ENCODE data around the gene TPPP. TPM values are rescaled to one million over a fixed set of nuclear protein-coding genes. Genes with fewer than 3 reads are reported as not detected.
"Not testable (repeated sequence)": the region's sequence is repeated elsewhere in the genome, so short reads cannot be mapped to it uniquely, and the experiment has no call there.

Gene TPPP
- total RNA-seq, 1 donor from 2014 or later, result 5.4 TPM

GRCh38 chr5:628351-629205 is 64.6 kb downstream of the TPPP start:
- not testable (repeated sequence) for DNase-seq (ENCODE audit: low spot score)

DNA sequence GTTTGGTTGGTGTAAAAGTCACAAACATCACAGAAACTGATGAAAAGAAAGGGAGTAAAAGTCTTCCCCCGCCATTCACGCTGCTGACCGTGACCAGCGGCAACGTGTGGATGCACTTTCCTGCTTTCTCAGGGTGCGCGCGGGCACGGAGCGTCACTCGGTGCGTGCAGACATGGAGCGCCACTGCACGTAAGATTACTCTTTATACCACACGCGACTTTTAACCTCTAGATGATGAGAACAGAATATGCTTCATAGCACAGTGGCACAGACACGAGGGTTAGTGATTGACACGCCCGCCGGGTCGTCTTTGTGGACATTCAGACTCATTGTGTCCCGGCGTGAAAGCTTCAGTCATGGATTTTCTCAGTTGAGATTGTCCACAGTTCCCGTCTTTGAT is 65.3 kb downstream of the TPPP start:
- DNase-seq (ENCODE audit: low spot score), result no peak

- no peak for DNase-seq (ENCODE audit: low spot score)
Observed at GRCh38 chr5:626850-627249, 66.3 kb downstream of the TPPP start.

GRCh38 chr5:625516-625915 is 67.6 kb downstream of the TPPP start:
- DNase-seq (ENCODE audit: low spot score), result no peak

DNA sequence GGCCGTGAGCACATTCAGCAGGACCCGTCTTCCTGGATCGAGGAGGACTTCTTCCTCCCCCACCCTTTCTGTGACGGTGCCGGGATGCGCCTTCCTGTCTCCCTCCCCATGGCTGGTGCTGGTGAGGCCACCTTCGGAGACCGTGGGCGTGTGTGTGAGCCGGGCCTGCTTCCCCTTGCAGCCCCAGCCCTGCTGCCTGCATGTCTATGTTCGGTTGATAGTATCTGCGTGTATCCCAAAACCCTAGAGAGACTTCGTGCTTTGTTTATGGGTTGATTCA is 68.3 kb downstream of the TPPP start:
- DNase-seq (ENCODE audit: low spot score), result no peak

- DNase-seq (ENCODE audit: low spot score), result no peak
Observed at GRCh38 chr5:624118-624950, 68.8 kb downstream of the TPPP start.

DNA sequence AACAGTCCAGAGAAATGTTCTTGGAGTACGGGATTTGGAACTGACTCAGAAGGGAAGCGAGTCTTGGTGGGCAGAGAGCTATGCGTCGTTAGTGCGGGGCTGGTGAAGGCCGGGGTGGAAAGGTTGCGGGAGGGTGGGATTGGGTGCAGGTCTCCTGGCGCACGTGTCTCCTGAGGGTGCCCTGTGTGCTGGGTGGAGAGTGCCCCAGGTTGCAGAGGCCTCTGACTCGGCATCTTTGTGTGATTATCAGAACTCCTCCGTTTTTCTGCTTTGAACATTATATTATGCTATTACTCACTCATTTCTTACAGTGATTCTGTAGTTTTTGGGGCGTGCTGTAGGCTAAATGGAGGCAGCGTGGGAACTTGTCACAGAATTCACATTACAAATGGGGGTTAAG is 69.6 kb downstream of the TPPP start:
- no peak for DNase-seq (ENCODE audit: low spot score)

- DNase-seq (ENCODE audit: low spot score), result no peak
Observed at GRCh38 chr5:622946-623522, 70.1 kb downstream of the TPPP start.

- no peak for DNase-seq (ENCODE audit: low spot score)
Observed at GRCh38 chr5:622359-622758, 70.8 kb downstream of the TPPP start.

- DNase-seq (ENCODE audit: low spot score), result peak; percentile 64
Observed at GRCh38 chr5:621341-621761, 71.8 kb downstream of the TPPP start.

- DNase-seq (ENCODE audit: low spot score), result peak; percentile 55
Observed at GRCh38 chr5:620586-621180, 72.5 kb downstream of the TPPP start.

DNA sequence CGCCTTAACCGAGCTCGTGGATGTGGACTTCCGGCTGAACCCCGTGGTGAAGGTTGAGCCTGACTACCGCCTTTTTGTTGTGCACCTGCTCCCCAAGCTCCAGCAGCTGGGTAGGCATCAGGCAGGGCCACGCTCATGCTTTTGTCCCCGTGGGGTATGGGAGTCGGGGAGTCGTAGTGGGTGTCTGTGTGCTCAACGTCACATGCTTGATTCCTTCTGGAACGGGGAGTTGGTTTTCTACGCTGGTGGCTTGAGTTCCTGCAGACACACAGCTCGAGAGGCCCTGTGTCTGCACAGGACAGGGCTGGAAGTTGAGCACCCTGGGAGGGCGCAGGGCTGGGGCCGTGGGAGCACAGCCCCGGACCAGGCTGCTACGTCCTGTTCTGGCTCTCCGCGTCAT is 73.0 kb downstream of the TPPP start:
- DNase-seq (ENCODE audit: low spot score), result peak; percentile 69

GRCh38 chr5:619444-619843 is 73.7 kb downstream of the TPPP start:
- peak; percentile 75 for DNase-seq (ENCODE audit: low spot score)

GRCh38 chr5:618450-618849 is 74.7 kb downstream of the TPPP start:
- peak; percentile 79 for DNase-seq (ENCODE audit: low spot score)

GRCh38 chr5:617896-618295 is 75.3 kb downstream of the TPPP start:
- DNase-seq (ENCODE audit: low spot score), result no peak

GRCh38 chr5:616484-617039 is 76.6 kb downstream of the TPPP start:
- DNase-seq (ENCODE audit: low spot score), result peak; percentile 84

DNA sequence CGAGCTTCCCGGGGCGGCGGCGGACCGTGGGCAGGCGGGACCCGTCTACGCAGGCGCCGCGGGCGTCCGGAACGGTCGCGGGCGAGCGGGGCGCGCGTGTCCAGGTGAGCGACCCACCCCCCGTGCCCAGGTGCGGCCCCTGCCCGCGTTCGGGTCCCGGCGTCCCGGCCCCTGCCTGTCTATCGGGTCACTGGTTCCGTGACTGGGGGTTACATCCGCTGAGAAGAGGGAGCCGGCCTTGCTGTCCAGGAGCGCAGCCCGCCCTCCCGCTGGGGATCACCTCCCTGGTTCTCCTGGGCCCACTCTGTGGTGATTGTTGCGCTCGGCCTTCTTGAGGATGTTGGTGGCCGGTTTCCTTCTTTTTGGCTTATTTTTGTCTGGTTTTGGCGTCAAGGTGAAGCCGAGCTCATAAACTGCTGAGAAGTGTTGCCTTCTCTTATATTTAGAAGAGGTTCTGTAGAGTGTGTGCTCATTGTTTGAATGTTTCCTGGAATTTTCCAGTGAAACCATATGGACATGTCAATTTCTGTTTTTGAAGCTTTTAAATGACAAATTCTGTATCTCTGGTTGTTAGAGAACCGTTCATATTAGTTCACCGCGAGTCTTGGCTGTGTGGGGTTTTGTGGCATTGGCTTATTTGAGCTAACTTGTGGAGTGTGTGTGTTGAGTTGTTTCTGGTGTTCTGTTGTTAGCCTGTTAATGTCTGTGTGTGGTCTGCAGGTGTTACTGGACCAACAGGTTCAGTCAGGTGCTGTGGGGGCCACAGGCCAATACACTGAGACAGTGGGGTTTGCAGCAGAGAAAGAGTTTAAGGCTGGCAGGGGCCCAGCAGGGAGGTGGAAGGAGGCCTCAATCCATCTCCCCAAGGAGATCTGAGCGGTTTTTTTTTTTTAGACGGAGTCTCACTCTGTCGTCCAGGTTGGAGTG is 80.4 kb downstream of the TPPP start:
- peak; percentile 88 for DNase-seq (ENCODE audit: low spot score)

DNA sequence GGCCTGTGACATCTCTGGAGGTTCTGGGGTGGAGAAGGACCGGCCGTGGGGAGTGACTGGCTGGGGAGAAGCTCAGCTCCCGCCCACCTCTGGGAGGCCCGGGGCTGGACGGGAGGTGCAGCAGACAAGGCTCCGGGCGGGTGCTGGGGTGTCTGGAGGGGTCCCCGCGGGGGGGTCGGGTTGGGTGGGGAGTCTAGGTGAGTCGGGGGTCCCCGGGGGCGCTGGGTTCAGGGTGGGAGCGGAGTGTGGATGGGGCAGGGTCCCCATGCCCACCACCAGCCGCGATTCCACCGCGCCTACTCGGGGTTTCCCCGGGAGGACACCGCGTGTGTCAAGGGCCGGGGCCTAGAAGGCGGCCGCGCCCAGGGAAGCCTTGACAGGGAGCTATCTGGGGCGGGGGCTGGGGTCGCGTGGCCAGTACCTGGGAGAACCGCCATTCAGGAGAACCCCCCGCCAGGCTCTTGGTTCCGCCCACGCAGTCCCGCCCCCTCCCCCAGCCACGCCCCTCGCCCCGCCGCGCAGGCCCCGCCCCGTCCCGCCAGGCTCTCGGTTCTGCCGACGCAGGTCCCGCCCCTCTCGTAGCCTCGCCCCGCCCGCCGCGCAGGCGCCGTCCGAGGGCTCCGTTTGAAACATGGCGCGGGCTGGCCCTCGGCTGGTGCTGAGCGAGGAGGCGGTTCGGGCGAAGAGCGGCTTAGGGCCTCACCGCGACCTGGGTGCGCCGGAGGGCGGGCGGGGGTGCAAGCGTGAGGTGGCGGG is 81.2 kb downstream of the TPPP start, which contains the start of gene CEP72:
CEP72 (plus strand) TSS at position 610 of the 756 bp plus-strand sequence; CDS start at position 632, 22 bp downstream.
- peak; percentile 98 for DNase-seq (ENCODE audit: low spot score)
